IPS-NIHi11 (cell line): ENCODE data around the gene POU2F1.

Experiments used
- DNase-seq: peaks from one replicate; pipeline ENCODE4 v3.0.0; 2012; ENCODE audit warnings: mixed read lengths, low spot score

The POU2F1 gene

GRCh38 chr1:167469280-167469965, 248.7 kb downstream of the POU2F1 start:
- DNase-seq: no peak

- no peak for DNase-seq
Observed at GRCh38 chr1:167471568-167471967, 250.9 kb downstream of the POU2F1 start.

- DNase-seq: no peak
Observed at GRCh38 chr1:167472752-167473521, 252.3 kb downstream of the POU2F1 start.

GRCh38 chr1:167473761-167474160, 253.1 kb downstream of the POU2F1 start:
- DNase-seq: no peak

- DNase-seq: no peak
Observed at GRCh38 chr1:167474191-167474641, 253.5 kb downstream of the POU2F1 start.

GRCh38 chr1:167476061-167476460, 255.4 kb downstream of the POU2F1 start:
- DNase-seq: no peak
